ENCODE results near the gene COL23A1.

- TF ChIP-seq SIN3A (conservative IDR thresholded peaks at IDR 0.05 in 1 of 2, IDR thresholded peaks at IDR 0.05 in 1 of 2; ENCODE audit: low read depth in 1 of 2, low read length in 2 of 2) (no peak), CTCF (IDR thresholded peaks at IDR 0.05; ENCODE audit: control extremely low read depth in 1 of 3, insufficient read depth in 1 of 3, low read depth in 1 of 3, low read length in 3 of 3) (no peak), GABPA (IDR thresholded peaks at IDR 0.05; ENCODE audit: borderline replicate concordance, insufficient read depth, low read length) (no peak), RNF2 (IDR thresholded peaks at IDR 0.05; ENCODE audit: borderline replicate concordance, low read depth, low read length, missing control alignments, poor library complexity, severe bottlenecking) (no peak), EZH2 (IDR thresholded peaks at IDR 0.05; ENCODE audit: low read depth, low read length, severe bottlenecking) (no peak), CEBPB (IDR thresholded peaks at IDR 0.05; ENCODE audit: low read depth, low read length) (no peak), MAX (IDR thresholded peaks at IDR 0.05) (no peak), POLR2A (IDR thresholded peaks at IDR 0.05; ENCODE audit: control extremely low read depth in 1 of 2, low read depth in 2 of 2, low read length in 2 of 2) (no peak), EGR1 (IDR thresholded peaks at IDR 0.05; ENCODE audit: borderline replicate concordance, low read depth, low read length) (no peak), EP300 (IDR thresholded peaks at IDR 0.05; ENCODE audit: borderline replicate concordance in 1 of 2, low read depth in 2 of 2, low read length in 2 of 2) (no peak)
Observed at GRCh38 chr5:178630475-178630930, 40.3 kb upstream of the COL23A1 start.

Data from H1 (cell line).